ENCODE data around the gene CUX1.

DNA sequence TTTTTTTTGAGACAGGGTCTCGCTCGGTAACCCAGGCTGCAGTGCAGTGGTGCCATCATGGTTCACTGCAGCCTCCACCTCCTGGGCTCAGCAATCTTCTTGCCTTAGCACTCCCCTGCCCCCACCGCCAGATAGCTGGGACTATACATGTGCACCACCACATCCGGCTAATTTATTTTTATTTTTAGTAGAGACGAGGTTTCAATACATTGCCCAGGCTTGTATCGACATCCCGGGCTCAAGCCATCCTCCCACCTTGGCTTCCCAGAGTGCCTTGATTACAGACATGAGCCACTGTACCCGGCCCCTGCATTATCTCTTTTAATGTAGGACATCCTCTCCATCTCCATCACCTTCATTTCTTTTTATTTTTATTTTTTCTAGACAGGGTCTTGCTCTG lies 213.3 kb downstream of the CUX1 start:
- TF ChIP-seq, protein P1, sequence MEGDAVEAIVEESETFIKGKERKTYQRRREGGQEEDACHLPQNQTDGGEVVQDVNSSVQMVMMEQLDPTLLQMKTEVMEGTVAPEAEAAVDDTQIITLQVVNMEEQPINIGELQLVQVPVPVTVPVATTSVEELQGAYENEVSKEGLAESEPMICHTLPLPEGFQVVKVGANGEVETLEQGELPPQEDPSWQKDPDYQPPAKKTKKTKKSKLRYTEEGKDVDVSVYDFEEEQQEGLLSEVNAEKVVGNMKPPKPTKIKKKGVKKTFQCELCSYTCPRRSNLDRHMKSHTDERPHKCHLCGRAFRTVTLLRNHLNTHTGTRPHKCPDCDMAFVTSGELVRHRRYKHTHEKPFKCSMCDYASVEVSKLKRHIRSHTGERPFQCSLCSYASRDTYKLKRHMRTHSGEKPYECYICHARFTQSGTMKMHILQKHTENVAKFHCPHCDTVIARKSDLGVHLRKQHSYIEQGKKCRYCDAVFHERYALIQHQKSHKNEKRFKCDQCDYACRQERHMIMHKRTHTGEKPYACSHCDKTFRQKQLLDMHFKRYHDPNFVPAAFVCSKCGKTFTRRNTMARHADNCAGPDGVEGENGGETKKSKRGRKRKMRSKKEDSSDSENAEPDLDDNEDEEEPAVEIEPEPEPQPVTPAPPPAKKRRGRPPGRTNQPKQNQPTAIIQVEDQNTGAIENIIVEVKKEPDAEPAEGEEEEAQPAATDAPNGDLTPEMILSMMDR (IDR thresholded peaks at IDR 0.05), result no peak
- no peak for TF ChIP-seq POLR2A (IDR thresholded peaks at IDR 0.05)
- TF ChIP-seq EP300 (IDR thresholded peaks at IDR 0.05), result no peak
- no peak for TF ChIP-seq POLR2AphosphoS5 (IDR thresholded peaks at IDR 0.05)

Measured in suprapubic skin (tissue), 4 donors.